Endothelial cell of umbilical vein (primary cell): ENCODE data around the gene C19orf44. TPM values are rescaled to one million over a fixed set of nuclear protein-coding genes. Genes with fewer than 3 reads are reported as not detected.

Experiments used
- BruUV-seq: library from RNA; stranded (reverse); fragments of 400-500 nt; replicated peaks from 2 replicates; lab custom pipeline; 2021; lab: Mats Ljungman, UMichigan
- CTCF ChIA-PET: fragments of 300-600, 350-600 bp; sonication (Branson Sonifier 250); formaldehyde crosslinking; loops from one replicate; lab custom pipeline; 2021; ENCODE audit warnings: antibody characterized with exemption, inconsistent platforms; lab: Charles Lee
- POLR2A ChIA-PET: fragments of 300-600, 350-600 bp; sonication (Branson Sonifier 250); formaldehyde crosslinking; loops from one replicate; lab custom pipeline; 2021; ENCODE audit warnings: antibody characterized with exemption, inconsistent platforms; lab: Charles Lee
- DNase-seq: peaks from one replicate; pipeline ENCODE4 v3.0.0-alpha.2; 2011; ENCODE audit warnings: low read depth, low spot score
- FAIRE-seq: peaks from 2 replicates; lab custom pipeline; 2011; peaks lifted over from hg19 to GRCh38; lab: Jason Lieb, UNC
- H2AFZ ChIP-seq: 2 replicates; pipeline ENCODE4 v1.6.0; 2012; ENCODE audit warnings: low read depth, low read length, control low read depth, inconsistent platforms
- H3K27ac ChIP-seq: 2 replicates; pipeline ENCODE4 v1.5.1; 2011; ENCODE audit warnings: low read depth, mild to moderate bottlenecking, control low read depth, low read length, moderate library complexity; ENCODE audit not compliant: insufficient read depth
- H3K27me3 ChIP-seq, 2 experiments: 2 replicates each; pipeline versions ENCODE4 v1.6.0 to v1.6.1; 2011; ENCODE audit warnings: low read length in 2 of 2, mixed read lengths in 1 of 2; ENCODE audit not compliant: control insufficient read depth in 2 of 2, insufficient read depth in 2 of 2
- H3K36me3 ChIP-seq, 2 experiments: 2 replicates in 1 of 2; 3 replicates in 1 of 2; pipeline ENCODE4 v1.5.1; 2011; ENCODE audit warnings: low read length in 2 of 2, mild to moderate bottlenecking in 1 of 2, moderate library complexity in 1 of 2; ENCODE audit not compliant: control insufficient read depth in 2 of 2, insufficient read depth in 2 of 2; ENCODE audit errors: extremely low read depth in 1 of 2
- H3K4me1 ChIP-seq: 3 replicates; pipeline ENCODE4 v1.5.1; 2011; ENCODE audit warnings: mild to moderate bottlenecking, low read length; ENCODE audit not compliant: control insufficient read depth, insufficient read depth; ENCODE audit errors: extremely low read depth
- H3K4me2 ChIP-seq: 2 replicates; pipeline ENCODE4 v1.6.1; 2011; ENCODE audit warnings: low read length, control low read depth, mixed read lengths; ENCODE audit not compliant: insufficient read depth
- H3K4me3 ChIP-seq, 3 experiments: fragments of 200-600 bp in 1 of 3; sonication (generic), shearing (Covaris generic) in 1 of 3; replicated peaks in 1 of 3; 2 replicates each; pipeline ENCODE4 v1.5.1; 2011 to 2016; ENCODE audit warnings: control low read depth in 3 of 3, low read length in 3 of 3, mild to moderate bottlenecking in 2 of 3, inconsistent platforms in 1 of 3, low read depth in 1 of 3, moderate library complexity in 1 of 3; ENCODE audit not compliant: insufficient read depth in 1 of 3
- H3K79me2 ChIP-seq: 2 replicates; pipeline ENCODE4 v1.6.0; 2012; ENCODE audit warnings: low read length, inconsistent platforms; ENCODE audit not compliant: control insufficient read depth, insufficient read depth
- H3K9ac ChIP-seq: replicated peaks from 2 replicates; pipeline ENCODE3; 2011; ENCODE audit warnings: low read length, control low read depth; ENCODE audit not compliant: insufficient read depth; ENCODE audit errors: extremely low read depth
- H3K9me1 ChIP-seq: replicated peaks from 3 replicates; pipeline ENCODE4 v1.6.0; 2011; ENCODE audit warnings: mild to moderate bottlenecking, low read length; ENCODE audit not compliant: control insufficient read depth, insufficient read depth; ENCODE audit errors: extremely low read depth
- H3K9me3 ChIP-seq: replicated peaks from 2 replicates; pipeline ENCODE4 v1.5.1; 2012; ENCODE audit warnings: low read length, inconsistent platforms; ENCODE audit not compliant: control insufficient read depth, insufficient read depth
- H4K20me1 ChIP-seq: replicated peaks from 2 replicates; pipeline ENCODE3; 2011; ENCODE audit warnings: mild to moderate bottlenecking, low read length; ENCODE audit not compliant: control insufficient read depth, insufficient read depth; ENCODE audit errors: extremely low read depth
- EZH2 ChIP-seq: IDR thresholded peaks from 2 replicates; pipeline ENCODE4 v1.6.1; 2012; ENCODE audit warnings: borderline replicate concordance, low read depth, mild to moderate bottlenecking, moderate library complexity, low read length, inconsistent platforms; ENCODE audit not compliant: severe bottlenecking
- FOS ChIP-seq: IDR thresholded peaks from 2 replicates; pipeline ENCODE4 v1.6.1; 2011; ENCODE audit warnings: mild to moderate bottlenecking, low read length, moderate library complexity, borderline replicate concordance; ENCODE audit not compliant: insufficient read depth
- GATA2 ChIP-seq: IDR thresholded peaks from 2 replicates; pipeline ENCODE4 v1.7.0; 2011; ENCODE audit warnings: low read depth, mild to moderate bottlenecking, moderate library complexity, mixed read lengths, low read length; ENCODE audit not compliant: insufficient read length, insufficient read depth
- JUN ChIP-seq: IDR thresholded peaks from 2 replicates; pipeline ENCODE4 v1.6.1; 2011; ENCODE audit warnings: borderline replicate concordance, low read depth; ENCODE audit not compliant: insufficient read length, insufficient read depth
- MYC ChIP-seq: IDR thresholded peaks from one replicate; pipeline ENCODE4 v1.6.1; 2011; ENCODE audit warnings: mild to moderate bottlenecking, low read depth, low read length
- POLR2A ChIP-seq: IDR thresholded peaks from 2 replicates; pipeline ENCODE4 v1.6.1; 2012; ENCODE audit warnings: low read depth, mild to moderate bottlenecking, control low read depth, low read length
- POLR2AphosphoS5 ChIP-seq: IDR thresholded peaks from 2 replicates; pipeline ENCODE4 v1.6.1; 2012; ENCODE audit warnings: low read depth, mild to moderate bottlenecking, control low read depth, low read length, moderate library complexity; ENCODE audit not compliant: insufficient read depth
- dilution Hi-C: fragments of 300-500 bp; cut with MboI; formaldehyde crosslinking; loops from one replicate; pipeline ENCODE4 v1.15.0; 2019; ENCODE audit warnings: low sequenced_read_pairs; ENCODE audit not compliant: extremely low pct_ligation_motif_present
- intact Hi-C: fragments of 100-400 bp; cut with micrococcal nuclease; formaldehyde crosslinking; loops from one replicate; pipeline ENCODE4 v1.10.0; 2022
- polyA plus RNA-seq, 4 experiments: library from polyadenylated mRNA; depleted of rRNA in 3 of 4; stranded (reverse) in 3 of 4; unstranded in 1 of 4; fragments of >200 nt; gene quantifications; 2 replicates each; pipeline versions ENCODE4 v1.2.1 to v1.2.3, GENCODE V29; 2011 to 2012; ENCODE audit warnings: missing spikeins in 1 of 4
- total RNA-seq: library from RNA; stranded (reverse); gene quantifications from 2 replicates; pipeline ENCODE4 v1.2.3, GENCODE V29; 2021
- TF ChIP-seq, protein P1 (sequence below), 2 donors: IDR thresholded peaks; 1 replicate in 1 of 2; 2 replicates in 1 of 2; pipeline ENCODE4 v1.5.1; 2011; ENCODE audit warnings: low read length in 2 of 2, mild to moderate bottlenecking in 2 of 2, moderate library complexity in 2 of 2, control low read depth in 1 of 2, inconsistent platforms in 1 of 2, low read depth in 1 of 2; ENCODE audit not compliant: insufficient read depth in 1 of 2; ENCODE audit errors: extremely low read depth in 1 of 2
- TF ChIP-seq, protein P2 (sequence below): IDR thresholded peaks from 2 replicates; pipeline ENCODE4 v1.6.1; 2011; ENCODE audit not compliant: insufficient read depth, insufficient read length

The C19orf44 gene
- total and polyA plus RNA-seq, 2 donors (not counting 3 experiments of a cell fraction or from before 2014, with no cell fraction given): 3.5 to 4.3 TPM

DNA sequence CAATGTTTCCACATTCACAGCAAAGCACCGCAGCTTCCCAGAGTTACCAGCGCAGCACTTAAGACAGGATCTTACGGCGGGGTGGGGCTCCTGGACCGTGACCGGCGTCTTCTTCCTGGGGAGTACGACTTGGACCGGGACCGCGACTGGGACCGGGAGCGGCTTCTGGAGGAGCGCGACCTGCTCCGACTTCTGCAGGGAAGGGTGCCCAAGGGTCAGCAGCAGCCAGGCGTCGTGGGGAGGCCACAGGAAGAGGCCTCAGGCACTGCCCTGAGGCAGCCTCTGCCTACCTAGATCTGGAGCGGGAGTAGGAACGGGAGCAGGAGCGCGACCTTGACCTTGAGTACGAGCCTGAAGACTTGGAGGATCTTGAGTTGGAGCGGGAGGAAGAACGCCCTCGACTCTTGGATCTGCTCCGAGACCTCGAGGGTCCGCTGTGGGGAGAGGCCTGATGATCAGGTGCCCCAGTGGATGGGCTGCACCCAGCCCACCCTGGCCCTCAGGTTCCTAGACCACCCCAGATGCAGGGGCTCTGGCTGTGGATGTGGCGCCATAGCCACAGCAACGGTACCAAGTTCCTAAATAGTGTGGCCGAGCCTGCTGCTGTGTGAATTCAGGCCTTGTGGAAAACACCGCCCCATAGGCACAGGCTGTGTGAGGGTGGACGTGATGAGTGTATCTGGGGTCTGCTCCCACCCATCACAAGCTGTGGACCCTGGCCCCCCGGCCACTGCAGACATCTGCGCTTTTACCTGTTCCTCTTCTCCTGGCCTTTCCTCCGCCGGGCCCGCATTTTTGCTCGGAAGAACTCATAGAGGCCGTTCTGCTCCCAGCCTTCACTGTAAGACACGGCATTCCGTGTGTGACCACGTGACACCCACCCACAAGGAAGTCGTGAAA, 24.1 kb downstream of the C19orf44 start:
- no peaks in the 10 kb centered on the region for H4K20me1 ChIP-seq
- H3K36me3 ChIP-seq: peaks cover 23 to 57% of the 10 kb centered on the region in 2 experiments
- H2AFZ ChIP-seq: no peak overlapping the region
- no peaks in the 10 kb centered on the region for H3K9me3 ChIP-seq
- no peak overlapping the region for H3K4me2 ChIP-seq
- intact Hi-C loops (no loop called here), dilution Hi-C loops (no loop called here)
- no peak for DNase-seq
- H3K27me3 ChIP-seq: no peaks in the 10 kb centered on the region
- H3K9me1 ChIP-seq: no peaks in the 10 kb centered on the region
- POLR2A ChIA-PET: no interaction called here
- BruUV-seq: no TSS peak
- H3K9ac ChIP-seq: no peak overlapping the region
- H3K79me2 ChIP-seq: no peaks in the 10 kb centered on the region
- H3K27ac ChIP-seq: no peak overlapping the region
- CTCF ChIA-PET: no interaction called here
- H3K4me1 ChIP-seq: no peaks in the 10 kb centered on the region
- TF ChIP-seq GATA2 (no peak), POLR2AphosphoS5 (no peak), EZH2 (no peak), MYC (no peak), FOS (no peak), JUN (no peak), POLR2A (no peak)
- TF ChIP-seq, protein P1, sequence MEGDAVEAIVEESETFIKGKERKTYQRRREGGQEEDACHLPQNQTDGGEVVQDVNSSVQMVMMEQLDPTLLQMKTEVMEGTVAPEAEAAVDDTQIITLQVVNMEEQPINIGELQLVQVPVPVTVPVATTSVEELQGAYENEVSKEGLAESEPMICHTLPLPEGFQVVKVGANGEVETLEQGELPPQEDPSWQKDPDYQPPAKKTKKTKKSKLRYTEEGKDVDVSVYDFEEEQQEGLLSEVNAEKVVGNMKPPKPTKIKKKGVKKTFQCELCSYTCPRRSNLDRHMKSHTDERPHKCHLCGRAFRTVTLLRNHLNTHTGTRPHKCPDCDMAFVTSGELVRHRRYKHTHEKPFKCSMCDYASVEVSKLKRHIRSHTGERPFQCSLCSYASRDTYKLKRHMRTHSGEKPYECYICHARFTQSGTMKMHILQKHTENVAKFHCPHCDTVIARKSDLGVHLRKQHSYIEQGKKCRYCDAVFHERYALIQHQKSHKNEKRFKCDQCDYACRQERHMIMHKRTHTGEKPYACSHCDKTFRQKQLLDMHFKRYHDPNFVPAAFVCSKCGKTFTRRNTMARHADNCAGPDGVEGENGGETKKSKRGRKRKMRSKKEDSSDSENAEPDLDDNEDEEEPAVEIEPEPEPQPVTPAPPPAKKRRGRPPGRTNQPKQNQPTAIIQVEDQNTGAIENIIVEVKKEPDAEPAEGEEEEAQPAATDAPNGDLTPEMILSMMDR (IDR thresholded peaks at IDR 0.05; ENCODE audit: extremely low read depth in 1 of 2, insufficient read depth in 1 of 2, low read depth in 1 of 2, low read length in 2 of 2): no peak
- TF ChIP-seq, protein P2, sequence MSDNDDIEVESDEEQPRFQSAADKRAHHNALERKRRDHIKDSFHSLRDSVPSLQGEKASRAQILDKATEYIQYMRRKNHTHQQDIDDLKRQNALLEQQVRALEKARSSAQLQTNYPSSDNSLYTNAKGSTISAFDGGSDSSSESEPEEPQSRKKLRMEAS: no peak
- no peak for FAIRE-seq
- no peak overlapping the region for H3K4me3 ChIP-seq
